Heart left ventricle (tissue), 13 donors: ENCODE results near the gene SLC49A3.

Experiments
- POLR2A ChIP-seq, 2 donors: fragments of 450-650 bp; IDR thresholded peaks; one replicate each; pipeline ENCODE4 v1.6.1; 2017; ENCODE audit warnings: antibody characterized with exemption in 2 of 2, mild to moderate bottlenecking in 2 of 2, moderate library complexity in 2 of 2
- TF ChIP-seq, protein P1 (sequence below), 12 donors: fragments of 200-600 bp; sonication (generic) in 4 of 12; IDR thresholded peaks; one replicate each; pipeline versions ENCODE4 v1.5.0 to v1.8.0; 2018 to 2022; ENCODE audit warnings: antibody characterized with exemption in 12 of 12, mild to moderate bottlenecking in 5 of 12
- donor health status: ischemic (EF 13 %, LVEDD 7.1; RV severe dilation, severe dysfunction).
- donor health status: DM: no; HTN: yes; CAD: no.
- donor health status: DM: no; HTN: no; CAD: no.
- donor health status: ischemic (EF 25% LVEDD 6.9; RV normal size, moderate dysfunction).
- donor health status: ischemic (EF 25% LVEDD 5.7; RV mildly dilated, moderate dysfunction).
- donor health status: ischemic (EF 35%, LVEDD 5.7; RV mildly dilated, moderate dysfunction).
- donor health status: nonischemic (EF 11% LVEDD 7.7; RV severe dilation, severe dysfunction).
- donor health status: DM: yes; HTN: yes; CAD: no.
- donor health status: PGD.
- donor health status: ischemic (EF 29% LVEDD 5.4; RV normal size, mild dysfunction).
- donor health status: nonischemic (EF 23%, LVEDD 6.1; RV moderate dilation, normal function).

DNA sequence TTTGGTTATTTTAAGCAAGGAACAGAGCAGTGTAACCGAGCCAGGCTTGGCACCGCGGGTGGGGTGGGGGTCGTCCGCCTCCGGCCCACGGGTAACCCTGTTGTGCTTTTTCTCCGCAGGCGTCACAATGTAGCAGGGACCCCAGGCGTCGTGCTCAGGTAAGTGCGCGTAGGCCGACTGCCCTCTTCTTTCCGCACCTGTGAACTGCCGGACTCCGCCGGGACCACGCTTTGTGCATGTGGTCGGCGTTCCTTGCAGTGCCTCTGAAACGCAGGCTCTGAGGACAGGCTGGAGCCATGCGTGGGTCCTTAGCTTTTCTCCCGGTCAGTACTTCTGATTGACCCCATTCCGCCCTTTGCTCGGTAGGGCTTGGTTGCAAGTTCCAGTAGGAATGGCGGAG is 41.6 kb upstream of the SLC49A3 start:
- no peak for TF ChIP-seq POLR2A (IDR thresholded peaks at IDR 0.05)
- TF ChIP-seq, protein P1, sequence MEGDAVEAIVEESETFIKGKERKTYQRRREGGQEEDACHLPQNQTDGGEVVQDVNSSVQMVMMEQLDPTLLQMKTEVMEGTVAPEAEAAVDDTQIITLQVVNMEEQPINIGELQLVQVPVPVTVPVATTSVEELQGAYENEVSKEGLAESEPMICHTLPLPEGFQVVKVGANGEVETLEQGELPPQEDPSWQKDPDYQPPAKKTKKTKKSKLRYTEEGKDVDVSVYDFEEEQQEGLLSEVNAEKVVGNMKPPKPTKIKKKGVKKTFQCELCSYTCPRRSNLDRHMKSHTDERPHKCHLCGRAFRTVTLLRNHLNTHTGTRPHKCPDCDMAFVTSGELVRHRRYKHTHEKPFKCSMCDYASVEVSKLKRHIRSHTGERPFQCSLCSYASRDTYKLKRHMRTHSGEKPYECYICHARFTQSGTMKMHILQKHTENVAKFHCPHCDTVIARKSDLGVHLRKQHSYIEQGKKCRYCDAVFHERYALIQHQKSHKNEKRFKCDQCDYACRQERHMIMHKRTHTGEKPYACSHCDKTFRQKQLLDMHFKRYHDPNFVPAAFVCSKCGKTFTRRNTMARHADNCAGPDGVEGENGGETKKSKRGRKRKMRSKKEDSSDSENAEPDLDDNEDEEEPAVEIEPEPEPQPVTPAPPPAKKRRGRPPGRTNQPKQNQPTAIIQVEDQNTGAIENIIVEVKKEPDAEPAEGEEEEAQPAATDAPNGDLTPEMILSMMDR (IDR thresholded peaks at IDR 0.05), result no peak
